Left lung (tissue), 10 donors: Measurements from ENCODE around the gene MCRIP2. TPM values are rescaled to one million over a fixed set of nuclear protein-coding genes. Genes with fewer than 3 reads are reported as not detected.
A peak's percentile ranks its signal among the peaks of the same experiment; 100 is the strongest.

ENCODE experiments used
- ATAC-seq: fragments of 200-7000 bp; cut with Tn5 transposase; one replicate; pipeline ENCODE4 v1.9.1; 2020; ENCODE audit warnings: moderate library complexity
- DNase-seq, 4 donors: peaks; one replicate each; pipeline ENCODE4 v3.0.0-alpha.2; 2013 to 2020
- H3K27ac ChIP-seq, 2 donors: fragments of 200-600 bp; sonication (generic) in 1 of 2; one replicate each; pipeline versions ENCODE4 v1.5.0 to v1.8.0; 2020 to 2021
- H3K27me3 ChIP-seq, 2 donors: fragments of 200-600 bp; sonication (generic) in 1 of 2; one replicate each; pipeline versions ENCODE4 v1.5.0 to v1.8.0; 2020 to 2021
- H3K36me3 ChIP-seq, 2 donors: fragments of 200-600 bp; sonication (generic) in 1 of 2; one replicate each; pipeline versions ENCODE4 v1.5.0 to v1.8.0; 2020 to 2021
- H3K4me1 ChIP-seq, 2 donors: fragments of 200-600 bp; one replicate each; pipeline ENCODE4 v1.8.0; 2021
- H3K4me3 ChIP-seq, 2 donors: fragments of 200-600 bp; sonication (generic) in 1 of 2; one replicate each; pipeline versions ENCODE4 v1.5.0 to v1.8.0; 2020 to 2021; ENCODE audit warnings: mild to moderate bottlenecking in 1 of 2
- H3K9me3 ChIP-seq, 2 donors: fragments of 200-600 bp; sonication (generic) in 1 of 2; one replicate each; pipeline versions ENCODE4 v1.5.0 to v1.8.0; 2020 to 2021
- intact Hi-C, 2 donors: fragments of 100-400 bp; cut with DNase I; formaldehyde crosslinking; loops; one replicate each; pipeline versions ENCODE4 v1.11.2 to v1.14.2; 2022
- polyA plus RNA-seq, 6 donors: library from polyadenylated mRNA; unstranded; fragments of 120-200 nt; gene quantifications; one replicate each; pipeline ENCODE4 v1.2.1, GENCODE V29; 2013; ENCODE audit not compliant: insufficient read length in 6 of 6
- total RNA-seq, 2 donors: library from RNA; stranded (reverse); fragmentation: NEBNext Ultra II Directional; extraction: Animal tissue kit (Norgen Biotek cat#: 25700); gene quantifications; one replicate each; pipeline ENCODE4 v1.2.1, GENCODE V29; 2021
- TF ChIP-seq, protein P1 (sequence below), 2 donors: fragments of 200-600 bp; sonication (generic) in 1 of 2; IDR thresholded peaks; one replicate each; pipeline versions ENCODE4 v1.5.0 to v1.8.0; 2021; ENCODE audit warnings: antibody characterized with exemption in 2 of 2
- donor health status: DM: no; HTN: yes; CAD: no.
- donor health status: DM: no; HTN: no; CAD: no.

Gene MCRIP2
- total and polyA plus RNA-seq, 8 donors = 6.8 to 42.5 (median 12.1) TPM

DNA sequence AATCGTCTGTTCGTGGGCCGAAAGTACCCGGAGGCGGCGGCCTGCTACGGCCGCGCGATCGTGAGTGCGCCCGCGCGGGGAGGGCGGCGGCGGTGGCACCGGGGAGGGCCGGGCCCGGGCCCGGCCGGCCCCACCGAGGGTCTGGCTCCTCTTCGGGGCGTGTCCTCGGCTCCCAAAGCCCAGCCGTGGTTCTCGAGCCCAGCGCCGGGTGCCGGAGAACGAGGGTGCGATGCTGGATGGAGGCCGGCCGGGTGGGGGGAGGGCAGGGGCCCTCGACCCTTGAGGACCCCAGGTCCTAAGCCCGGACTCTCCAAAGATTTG is 39.0 kb downstream of the MCRIP2 start:
- peak overlapping the region; percentile 62 to 70 for H3K4me3 ChIP-seq
- H3K4me1 ChIP-seq = peaks cover 30 to 64% of the 10 kb centered on the region in 2 donors
- no peaks in the 10 kb centered on the region for H3K9me3 ChIP-seq
- ATAC-seq (no peak), DNase-seq (no peak)
- peak overlapping the region; percentile 80 to 91 for H3K27ac ChIP-seq
- intact Hi-C loops = no loop called here
- peaks cover 0 to 21% of the 10 kb centered on the region in 2 donors for H3K27me3 ChIP-seq
- TF ChIP-seq, protein P1, sequence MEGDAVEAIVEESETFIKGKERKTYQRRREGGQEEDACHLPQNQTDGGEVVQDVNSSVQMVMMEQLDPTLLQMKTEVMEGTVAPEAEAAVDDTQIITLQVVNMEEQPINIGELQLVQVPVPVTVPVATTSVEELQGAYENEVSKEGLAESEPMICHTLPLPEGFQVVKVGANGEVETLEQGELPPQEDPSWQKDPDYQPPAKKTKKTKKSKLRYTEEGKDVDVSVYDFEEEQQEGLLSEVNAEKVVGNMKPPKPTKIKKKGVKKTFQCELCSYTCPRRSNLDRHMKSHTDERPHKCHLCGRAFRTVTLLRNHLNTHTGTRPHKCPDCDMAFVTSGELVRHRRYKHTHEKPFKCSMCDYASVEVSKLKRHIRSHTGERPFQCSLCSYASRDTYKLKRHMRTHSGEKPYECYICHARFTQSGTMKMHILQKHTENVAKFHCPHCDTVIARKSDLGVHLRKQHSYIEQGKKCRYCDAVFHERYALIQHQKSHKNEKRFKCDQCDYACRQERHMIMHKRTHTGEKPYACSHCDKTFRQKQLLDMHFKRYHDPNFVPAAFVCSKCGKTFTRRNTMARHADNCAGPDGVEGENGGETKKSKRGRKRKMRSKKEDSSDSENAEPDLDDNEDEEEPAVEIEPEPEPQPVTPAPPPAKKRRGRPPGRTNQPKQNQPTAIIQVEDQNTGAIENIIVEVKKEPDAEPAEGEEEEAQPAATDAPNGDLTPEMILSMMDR (IDR thresholded peaks at IDR 0.05) = no peak
- H3K36me3 ChIP-seq = peaks cover 0 to 31% of the 10 kb centered on the region in 2 donors

DNA sequence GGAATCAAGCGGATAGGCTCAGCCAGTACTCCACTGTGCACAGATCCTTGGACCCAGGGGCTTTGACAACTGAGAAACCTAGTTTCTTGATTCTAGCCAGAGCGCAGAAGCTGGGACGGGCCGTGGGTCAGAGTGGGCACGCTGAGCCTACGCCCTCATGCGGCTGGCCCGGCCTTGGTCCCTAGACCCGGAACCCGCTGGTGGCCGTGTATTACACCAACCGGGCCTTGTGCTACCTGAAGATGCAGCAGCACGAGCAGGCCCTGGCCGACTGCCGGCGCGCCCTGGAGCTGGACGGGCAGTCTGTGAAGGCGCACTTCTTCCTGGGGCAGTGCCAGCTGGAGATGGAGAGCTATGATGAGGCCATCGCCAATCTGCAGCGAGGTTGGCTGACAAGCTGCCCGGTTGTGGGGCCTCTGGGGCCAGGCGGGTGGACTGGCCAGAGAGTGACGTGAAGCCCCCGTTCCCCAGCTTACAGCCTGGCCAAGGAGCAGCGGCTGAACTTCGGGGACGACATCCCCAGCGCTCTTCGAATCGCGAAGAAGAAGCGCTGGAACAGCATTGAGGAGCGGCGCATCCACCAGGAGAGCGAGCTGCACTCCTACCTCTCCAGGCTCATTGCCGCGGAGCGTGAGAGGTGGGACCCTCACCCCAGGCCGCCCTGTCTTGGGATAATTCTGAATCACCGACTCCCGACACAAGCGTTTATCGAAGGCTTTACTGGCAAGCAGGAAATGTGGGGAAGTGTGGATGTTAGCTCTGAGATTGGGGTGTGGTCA is 39.5 kb downstream of the MCRIP2 start:
- TF ChIP-seq, protein P1 (IDR thresholded peaks at IDR 0.05) = no peak
- DNase-seq (peak in 1 of 4 donors; percentile 56), ATAC-seq (no peak)
- peaks cover 30 to 68% of the 10 kb centered on the region in 2 donors for H3K4me1 ChIP-seq
- peaks cover 0 to 35% of the 10 kb centered on the region in 2 donors for H3K36me3 ChIP-seq
- H3K27ac ChIP-seq = peak overlapping the region; percentile 80 to 91
- intact Hi-C loops = no loop called here
- H3K27me3 ChIP-seq = peaks cover 0 to 15% of the 10 kb centered on the region in 2 donors
- H3K4me3 ChIP-seq = peak overlapping the region; percentile 62 to 70
- no peaks in the 10 kb centered on the region for H3K9me3 ChIP-seq

DNA sequence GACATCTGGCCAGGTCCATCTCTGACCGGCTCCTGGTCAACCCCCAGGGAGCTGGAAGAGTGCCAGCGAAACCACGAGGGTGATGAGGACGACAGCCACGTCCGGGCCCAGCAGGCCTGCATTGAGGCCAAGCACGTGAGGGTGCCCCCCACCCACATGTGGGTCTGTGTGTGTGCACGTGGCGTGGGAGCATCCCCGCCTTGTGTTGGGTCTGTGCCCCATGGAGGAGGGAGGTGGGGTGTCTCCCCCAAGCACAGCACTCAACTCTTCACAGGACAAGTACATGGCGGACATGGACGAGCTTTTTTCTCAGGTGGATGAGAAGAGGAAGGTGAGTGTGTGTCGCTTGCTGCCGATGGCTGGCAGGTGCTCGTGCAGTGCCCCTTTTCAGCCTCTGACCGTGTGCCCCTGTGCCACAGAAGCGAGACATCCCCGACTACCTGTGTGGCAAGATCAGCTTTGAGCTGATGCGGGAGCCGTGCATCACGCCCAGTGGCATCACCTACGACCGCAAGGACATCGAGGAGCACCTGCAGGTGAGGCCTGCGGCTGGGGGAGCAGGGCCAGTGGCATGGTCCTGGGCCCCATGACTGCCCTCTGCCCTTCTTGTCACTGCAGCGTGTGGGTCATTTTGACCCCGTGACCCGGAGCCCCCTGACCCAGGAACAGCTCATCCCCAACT is 40.3 kb downstream of the MCRIP2 start:
- no peak overlapping the region for H3K27ac ChIP-seq
- DNase-seq (no peak), ATAC-seq (no peak)
- intact Hi-C loops = no loop called here
- peak overlapping the region in 1 of 2 donors; percentile 70 for H3K4me3 ChIP-seq
- H3K9me3 ChIP-seq = no peaks in the 10 kb centered on the region
- H3K4me1 ChIP-seq = peaks cover 30 to 67% of the 10 kb centered on the region in 2 donors
- TF ChIP-seq, protein P1 (IDR thresholded peaks at IDR 0.05) = no peak
- H3K36me3 ChIP-seq = peaks cover 0 to 42% of the 10 kb centered on the region in 2 donors
- peaks cover 0 to 8% of the 10 kb centered on the region in 2 donors for H3K27me3 ChIP-seq

DNA sequence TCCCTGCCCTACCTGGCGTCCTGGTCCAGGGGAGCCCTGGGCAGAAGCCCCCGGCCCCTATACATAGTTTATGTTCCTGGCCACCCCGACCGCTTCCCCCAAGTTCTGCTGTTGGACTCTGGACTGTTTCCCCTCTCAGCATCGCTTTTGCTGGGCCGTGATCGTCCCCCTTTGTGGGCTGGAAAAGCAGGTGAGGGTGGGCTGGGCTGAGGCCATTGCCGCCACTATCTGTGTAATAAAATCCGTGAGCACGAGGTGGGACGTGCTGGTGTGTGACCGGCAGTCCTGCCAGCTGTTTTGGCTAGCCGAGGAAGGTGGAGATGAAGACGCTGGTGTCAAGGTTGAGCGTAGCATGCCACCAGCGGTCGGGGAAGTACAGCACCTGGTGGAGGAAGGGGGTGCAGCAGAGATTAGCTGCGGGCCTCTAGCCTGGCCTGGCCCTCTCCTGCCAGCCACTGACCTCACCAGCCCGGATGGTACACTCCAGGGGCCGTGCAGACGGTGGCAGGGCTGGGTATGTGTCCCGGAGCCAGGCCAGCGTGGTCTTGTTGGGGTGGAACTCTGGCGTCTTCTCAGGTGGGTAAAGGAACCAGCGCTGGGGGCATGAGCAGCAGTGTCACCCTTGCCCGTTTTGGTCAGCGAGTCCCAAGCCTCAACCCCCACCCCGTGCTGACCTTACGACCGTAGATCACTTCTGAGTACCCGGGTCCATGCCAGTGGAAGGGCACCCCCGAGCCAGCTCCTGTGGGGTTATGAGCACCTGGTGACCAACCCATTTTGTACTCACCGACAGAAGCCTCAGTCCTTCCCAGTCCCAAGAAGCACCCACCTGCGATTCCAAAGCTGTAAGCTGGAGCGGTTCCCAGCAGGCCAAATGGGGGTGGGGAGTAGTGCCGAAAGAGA is 41.1 kb downstream of the MCRIP2 start:
- DNase-seq (no peak), ATAC-seq (no peak)
- TF ChIP-seq, protein P1 (IDR thresholded peaks at IDR 0.05) = no peak
- Histone ChIP-seq H3K36me3 (peaks cover 0 to 50% of the 10 kb centered on the region in 2 donors), H3K4me3 (peak overlapping the region in 1 of 2 donors; percentile 79), H3K27ac (no peak overlapping the region), H3K27me3 (no peaks in the 10 kb centered on the region), H3K9me3 (no peaks in the 10 kb centered on the region), H3K4me1 (peaks cover 30 to 58% of the 10 kb centered on the region in 2 donors)
- intact Hi-C loops = no loop called here
